K562 (cell line): Measurements from ENCODE around the gene XAB2.

Experiments used
- CTCF ChIP-seq, 3 experiments: IDR thresholded peaks in 2 of 3; conservative IDR thresholded peaks in 1 of 3; 2 replicates each; pipeline ENCODE4 v1.5.1; 2011 to 2012; ENCODE audit warnings: low read length in 3 of 3, mild to moderate bottlenecking in 3 of 3, control low read depth in 2 of 3, improper control_type of control experiment in 1 of 3, inconsistent platforms in 1 of 3, low read depth in 1 of 3, mixed read lengths in 1 of 3, moderate library complexity in 1 of 3; ENCODE audit not compliant: insufficient read depth in 2 of 3
- MED1 ChIP-seq: sonication (generic); formaldehyde crosslinking; IDR thresholded peaks from 2 replicates; pipeline ENCODE4 v1.8.1; 2023; ENCODE audit warnings: missing genetic modification reagents, borderline replicate concordance
- TEAD4 ChIP-seq, 2 experiments: sonication (generic) in 1 of 2; formaldehyde crosslinking in 1 of 2; IDR thresholded peaks; 2 replicates each; pipeline versions ENCODE4 v1.6.1 to v1.8.0; 2012 to 2022; ENCODE audit warnings: borderline replicate concordance in 1 of 2, inconsistent platforms in 1 of 2, low read length in 1 of 2, mild to moderate bottlenecking in 1 of 2, missing genetic modification reagents in 1 of 2
- ZNF274 ChIP-seq: IDR thresholded peaks from 2 replicates; pipeline ENCODE4 v1.6.1; 2011; ENCODE audit warnings: low read depth, mild to moderate bottlenecking, low read length, moderate library complexity, borderline replicate concordance

GRCh38 chr19:7676376-7676775 is 47.0 kb upstream of the XAB2 start:
- TF ChIP-seq MED1 (no peak), TEAD4 (IDR thresholded peaks at IDR 0.05; ENCODE audit: low read length) (no peak), TEAD4 (CRISPR knock-in tag; IDR thresholded peaks at IDR 0.05; ENCODE audit: borderline replicate concordance) (no peak), ZNF274 (no peak), CTCF (IDR thresholded peaks at IDR 0.05 in 2 of 3, conservative IDR thresholded peaks at IDR 0.05 in 1 of 3; ENCODE audit: insufficient read depth in 2 of 3, low read depth in 1 of 3, low read length in 3 of 3) (no peak)
